ENCODE results near the gene CMKLR1. TPM values are rescaled to one million over a fixed set of nuclear protein-coding genes. Genes with fewer than 3 reads are reported as not detected.

CMKLR1 gene
- total RNA-seq, 1 donor from 2014 or later, result 10.6 TPM

DNA sequence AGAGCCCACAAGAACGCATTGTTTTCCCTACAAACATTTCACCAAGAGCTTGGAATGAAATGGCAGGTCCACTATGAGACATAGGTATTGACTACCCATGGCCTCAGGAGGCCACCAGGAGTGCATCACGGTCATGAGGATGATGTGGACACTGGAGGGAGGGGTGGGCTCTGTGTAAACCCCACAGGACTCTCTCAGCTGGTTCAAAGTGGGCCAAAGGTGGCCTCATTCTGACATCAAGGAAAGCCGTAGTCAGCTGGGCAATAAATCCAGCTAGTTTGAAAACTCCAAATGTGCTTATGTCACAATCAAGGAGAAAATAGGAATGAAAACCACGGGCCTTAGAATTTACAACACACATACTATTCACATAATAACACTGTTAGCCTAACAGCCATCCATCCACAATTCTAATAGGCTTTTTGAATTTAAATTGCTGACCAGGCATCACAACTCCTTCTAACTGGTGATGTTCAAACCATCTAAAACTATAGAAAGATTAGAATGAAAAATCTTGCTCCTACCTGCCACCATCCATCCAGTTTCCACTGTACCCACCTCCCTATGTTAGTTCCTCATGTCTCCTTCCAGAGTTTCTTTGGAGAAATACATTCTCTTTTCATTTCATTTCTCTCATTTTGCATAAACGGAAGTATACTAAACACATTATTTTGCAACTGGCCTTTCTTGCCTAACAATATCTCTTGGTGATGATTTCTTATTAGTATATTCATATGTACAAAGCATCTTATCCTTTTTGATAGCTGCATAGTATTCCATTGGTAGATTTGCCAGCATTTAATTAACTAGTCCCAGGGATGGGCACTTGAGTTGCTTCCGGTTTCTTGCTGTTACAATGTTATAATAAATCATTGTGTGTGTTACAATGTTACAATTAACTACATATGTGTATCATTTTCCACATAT is 21.5 kb downstream of the CMKLR1 start:
- DNase-seq (ENCODE audit: low read depth), result no peak

DNA sequence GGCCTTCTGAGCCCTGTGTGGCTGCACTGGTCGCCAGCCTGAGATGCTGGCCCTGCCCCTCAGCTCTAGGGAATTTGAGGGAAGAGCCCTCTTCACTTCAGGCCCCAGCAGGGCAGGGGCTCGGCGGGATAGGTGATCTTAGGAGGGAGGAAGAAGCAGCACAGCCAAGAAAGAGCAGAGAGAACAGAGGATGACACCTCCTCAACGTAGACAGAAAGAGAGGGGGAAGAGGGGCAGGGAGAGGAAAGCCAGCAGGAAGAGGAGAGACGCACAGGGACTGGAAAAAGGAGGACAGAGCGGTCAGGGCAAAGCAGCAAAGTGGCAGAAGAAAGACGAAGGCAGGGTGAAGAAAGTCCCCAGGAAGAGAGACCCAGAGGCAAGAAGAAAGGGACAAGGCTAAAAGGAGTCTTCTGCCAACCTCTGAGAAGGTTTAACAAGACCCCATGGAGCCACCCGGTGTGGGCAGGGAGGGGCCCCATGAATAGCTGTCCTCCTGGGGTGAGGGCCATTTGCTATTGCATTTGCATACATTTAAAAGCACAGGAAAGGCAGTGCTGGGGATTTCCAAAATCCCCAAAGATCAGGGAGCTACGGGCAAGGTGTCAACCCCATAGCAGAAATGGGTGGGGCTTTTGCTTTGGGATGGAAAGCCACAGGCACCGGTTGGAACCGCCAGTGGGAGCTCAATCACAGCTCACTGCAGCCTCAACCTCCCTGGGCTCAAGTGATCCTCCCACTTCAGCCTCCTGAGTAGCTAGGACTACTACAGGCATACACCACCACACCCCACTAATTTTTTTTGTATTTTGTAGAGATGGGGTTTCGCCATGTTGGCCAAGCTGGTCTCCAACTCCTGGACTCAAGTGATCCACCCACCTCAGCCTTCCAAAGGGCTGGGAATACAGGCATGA is 22.7 kb downstream of the CMKLR1 start:
- no peak for DNase-seq (ENCODE audit: low read depth)

DNA sequence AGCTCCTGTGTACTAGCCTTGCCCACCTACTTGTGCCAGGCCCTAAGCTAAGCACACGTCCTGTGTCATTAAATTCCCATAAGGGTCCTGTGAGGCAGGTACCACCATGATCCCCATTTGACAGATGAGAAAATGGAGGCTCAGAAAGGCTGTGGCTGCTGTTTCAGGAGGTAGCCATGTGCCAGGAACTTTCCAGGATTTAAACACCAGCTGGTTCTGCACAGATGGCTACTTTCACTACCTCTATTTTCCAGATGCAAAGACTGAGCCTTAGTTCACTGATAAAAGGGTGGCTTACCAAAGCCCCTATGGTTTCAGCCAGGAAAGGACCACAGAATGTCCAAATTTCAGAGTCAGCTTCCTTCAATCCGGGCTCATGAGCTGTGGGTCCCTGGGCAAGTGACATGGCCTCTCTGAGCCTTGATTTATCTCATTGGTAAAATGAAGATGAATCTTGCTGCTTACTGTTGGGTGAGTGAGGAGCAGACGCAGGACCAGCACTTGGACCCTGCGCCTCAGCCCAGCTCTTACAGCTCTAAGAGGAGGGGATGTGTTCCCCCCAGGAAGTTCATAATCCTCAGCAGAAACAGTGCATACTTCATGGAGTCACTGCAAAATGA is 23.5 kb downstream of the CMKLR1 start:
- DNase-seq (ENCODE audit: low read depth), result no peak

DNA sequence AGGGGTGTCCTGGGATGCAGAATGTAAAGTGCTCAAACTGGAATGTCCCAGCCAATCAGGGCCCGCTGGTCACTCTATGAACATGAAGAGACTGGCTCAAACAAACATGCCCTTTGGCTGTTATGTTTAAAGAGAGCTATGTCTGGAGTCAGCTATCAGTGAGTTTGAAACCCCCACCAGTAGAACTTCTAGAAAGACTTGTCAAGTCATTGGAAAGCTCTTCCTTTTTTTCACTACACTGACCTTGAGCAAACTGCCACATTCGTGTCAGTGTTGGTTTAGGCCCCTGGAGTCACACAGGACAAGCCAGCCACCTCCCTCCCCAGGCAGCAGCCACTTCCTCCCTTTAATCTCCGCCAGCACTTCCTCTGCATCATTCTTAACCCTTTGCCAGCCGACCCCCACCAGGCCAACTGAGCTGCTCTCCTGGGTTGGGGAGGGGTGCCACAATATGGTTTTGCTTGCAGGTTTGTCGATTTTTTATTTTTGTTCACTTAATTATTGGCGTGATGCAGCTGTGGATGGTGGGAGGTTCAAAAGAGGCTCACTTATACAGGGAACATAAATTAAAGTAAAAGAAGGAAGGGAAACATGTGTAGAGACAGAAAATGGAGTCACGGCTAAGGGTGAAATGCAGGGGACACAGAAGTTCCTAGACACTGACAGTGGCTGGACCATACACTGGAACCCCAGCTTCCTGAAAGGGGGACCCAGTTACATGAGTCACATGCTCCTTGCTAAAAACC is 25.3 kb downstream of the CMKLR1 start:
- no peak for DNase-seq (ENCODE audit: low read depth)

DNA sequence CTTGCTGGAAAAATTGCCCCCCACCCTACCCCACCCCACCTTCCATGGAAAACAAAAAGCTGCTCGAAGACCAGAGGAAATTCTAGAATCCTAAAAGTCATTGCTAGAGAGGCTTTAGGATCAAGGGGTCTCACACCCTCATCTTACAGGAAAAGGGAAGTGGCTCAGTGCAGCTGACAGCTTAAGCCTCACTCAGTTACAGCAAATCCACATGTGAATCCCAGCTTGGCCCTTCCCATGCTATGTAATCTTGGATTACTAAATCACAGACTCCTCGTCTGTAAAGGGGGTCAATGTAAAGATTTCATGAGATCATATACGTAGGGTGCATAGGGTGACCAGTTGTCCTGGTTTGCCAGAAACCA is 25.9 kb downstream of the CMKLR1 start:
- DNase-seq (ENCODE audit: low read depth), result no peak

DNA sequence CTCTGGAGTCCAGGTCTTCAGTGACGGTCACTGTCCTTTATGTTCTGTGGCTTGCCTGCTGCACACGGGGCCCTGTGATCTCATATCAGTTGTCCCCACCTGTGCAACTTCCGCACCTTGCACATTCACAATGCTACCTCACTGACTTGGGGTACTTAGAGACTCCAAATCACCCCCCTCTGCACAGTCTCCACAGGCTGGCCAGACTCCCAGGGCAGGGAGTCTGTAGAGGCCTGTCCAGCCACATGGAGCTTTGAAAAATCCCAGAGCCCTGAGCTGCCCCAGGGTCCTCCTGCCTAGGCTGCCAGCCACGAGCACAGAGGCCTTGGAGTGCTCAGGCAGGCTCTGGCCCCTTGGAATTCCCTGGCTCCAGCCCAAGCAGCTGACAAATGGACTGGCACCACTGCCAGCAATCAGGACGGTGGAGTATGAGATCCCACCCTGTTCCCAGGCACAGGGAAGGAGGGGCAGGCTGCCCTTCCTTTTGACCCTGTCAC is 26.4 kb downstream of the CMKLR1 start:
- peak; percentile 96 for DNase-seq (ENCODE audit: low read depth)

DNA sequence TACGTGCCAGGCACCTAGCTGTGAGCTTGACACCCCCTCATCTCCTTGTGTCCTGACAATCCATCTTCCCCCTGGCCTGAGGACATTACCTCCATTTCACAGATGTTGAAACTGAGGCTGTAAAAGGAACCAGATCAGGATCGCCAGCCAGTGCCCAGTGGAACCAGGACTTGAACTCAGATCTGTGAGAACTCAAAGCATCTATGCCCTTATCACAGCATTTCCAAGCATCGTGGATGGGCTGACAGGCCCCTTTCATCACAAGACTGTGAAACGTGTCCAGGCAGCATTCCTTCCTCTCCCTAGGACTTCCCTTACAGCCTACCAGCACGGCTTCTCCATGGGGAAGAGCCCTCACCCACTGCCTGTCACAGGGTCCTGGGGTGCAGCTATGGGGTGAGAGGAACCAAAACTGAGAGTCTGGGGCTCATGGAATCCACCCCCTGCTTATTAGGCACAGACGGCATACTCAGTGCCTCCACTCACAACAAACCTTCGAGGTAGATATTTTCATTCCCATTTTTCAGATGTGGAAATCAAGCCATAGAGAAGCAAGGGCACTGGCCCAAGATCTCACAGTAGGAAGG is 26.9 kb downstream of the CMKLR1 start:
- no peak for DNase-seq (ENCODE audit: low read depth)

DNA sequence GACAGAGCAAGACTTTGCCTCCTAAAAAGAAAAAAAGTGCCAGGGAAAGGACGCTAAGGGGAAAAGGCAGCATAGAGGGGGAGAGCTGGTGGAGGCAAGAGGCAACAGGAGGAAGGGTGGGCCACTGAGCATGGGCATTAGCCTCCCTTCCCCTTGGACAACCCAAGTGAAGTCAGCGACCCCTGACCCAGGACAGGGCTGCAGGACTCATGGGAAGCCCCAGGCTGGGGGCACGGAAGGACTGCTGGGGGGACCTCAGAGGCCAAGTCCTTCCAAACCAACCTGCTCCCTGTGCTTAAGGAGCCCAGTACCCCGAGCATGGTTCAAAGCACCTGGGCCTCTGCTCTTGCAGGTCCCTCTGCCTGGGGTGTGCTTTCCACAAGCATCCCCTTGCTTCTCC is 27.5 kb downstream of the CMKLR1 start:
- DNase-seq (ENCODE audit: low read depth), result no peak

DNA sequence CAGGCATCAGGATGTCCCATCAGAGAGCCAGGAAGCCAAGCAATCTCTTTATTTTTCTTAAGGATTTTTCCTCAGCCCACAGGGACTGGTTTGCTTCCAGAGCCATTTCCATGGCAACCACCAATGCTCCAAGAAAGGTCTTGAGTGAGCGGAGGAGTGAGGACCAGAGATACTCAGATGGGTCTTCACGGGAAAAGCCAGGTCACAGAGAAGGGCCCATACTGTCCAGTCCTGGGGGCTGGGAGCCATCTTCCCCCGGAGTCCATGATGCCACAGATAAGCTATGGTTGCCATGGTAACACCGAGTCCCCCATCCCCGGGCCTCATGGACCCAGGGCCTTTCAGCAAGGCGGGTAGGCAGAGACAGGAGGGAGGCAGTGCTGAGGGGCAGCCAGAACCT is 28.6 kb downstream of the CMKLR1 start:
- DNase-seq (ENCODE audit: low read depth), result no peak

DNA sequence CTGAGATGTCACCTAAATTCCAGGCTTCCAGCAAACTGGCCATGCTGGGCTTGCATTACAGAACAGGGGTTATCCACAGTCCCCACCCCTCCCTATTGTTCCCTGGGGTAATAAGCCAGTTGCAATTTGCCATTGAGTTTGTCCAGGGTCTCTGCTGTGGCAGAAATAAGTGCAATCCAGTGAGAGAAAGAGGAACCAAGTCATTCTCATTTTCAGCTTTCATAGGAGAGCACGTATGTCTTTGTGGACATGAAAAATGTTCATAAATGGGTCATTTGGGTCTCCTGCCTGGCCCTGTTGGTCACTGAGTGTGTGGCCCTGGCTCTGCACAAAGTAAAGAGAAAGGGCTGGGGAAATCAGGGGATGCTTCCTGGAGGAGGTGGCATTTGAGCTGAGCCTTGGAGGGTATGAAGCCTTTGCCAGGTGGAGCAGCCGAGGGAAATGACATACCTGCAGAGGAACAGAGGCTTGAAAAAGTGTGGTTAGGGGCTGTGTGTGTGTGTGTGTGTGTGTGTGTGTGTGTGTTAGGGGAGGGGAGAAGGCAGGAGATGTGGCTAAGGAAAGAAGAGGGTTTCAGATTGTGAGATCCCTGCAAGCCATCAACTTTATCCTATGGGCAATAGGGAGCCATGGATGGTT is 29.3 kb downstream of the CMKLR1 start:
- DNase-seq (ENCODE audit: low read depth), result no peak

DNA sequence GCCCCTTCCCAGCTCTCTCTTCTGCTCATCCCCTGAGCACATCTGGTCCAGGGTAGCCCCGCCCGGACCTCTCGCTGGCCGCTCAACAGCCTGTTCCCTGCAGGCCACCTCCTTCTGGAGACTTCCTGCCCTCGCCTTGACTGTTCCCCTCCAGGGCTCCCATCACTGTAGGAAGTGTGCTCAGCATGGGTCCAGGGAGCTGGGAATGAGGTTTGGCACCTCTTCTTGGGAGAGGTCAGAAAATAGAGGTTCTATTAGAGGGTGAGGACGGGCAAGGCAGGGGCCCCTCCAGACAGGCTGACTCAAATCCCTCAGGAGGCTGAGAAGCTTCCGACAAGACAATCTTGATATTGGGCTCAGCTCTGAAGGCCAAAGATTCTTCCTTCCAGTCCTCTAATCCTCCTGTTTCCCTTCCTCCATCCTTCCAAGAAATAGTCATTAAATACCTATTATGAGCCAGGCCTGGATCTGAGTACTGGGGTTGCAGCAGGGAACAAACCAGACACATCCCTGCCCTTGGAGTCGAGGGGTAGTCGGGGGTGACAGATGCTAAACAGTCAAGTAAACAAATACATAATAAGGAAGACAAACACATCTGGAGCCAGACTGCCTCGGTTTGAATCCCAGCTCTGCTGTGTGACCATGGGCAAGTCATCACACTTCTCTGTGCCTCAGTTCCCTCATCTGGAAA is 30.6 kb downstream of the CMKLR1 start:
- no peak for DNase-seq (ENCODE audit: low read depth)

DNA sequence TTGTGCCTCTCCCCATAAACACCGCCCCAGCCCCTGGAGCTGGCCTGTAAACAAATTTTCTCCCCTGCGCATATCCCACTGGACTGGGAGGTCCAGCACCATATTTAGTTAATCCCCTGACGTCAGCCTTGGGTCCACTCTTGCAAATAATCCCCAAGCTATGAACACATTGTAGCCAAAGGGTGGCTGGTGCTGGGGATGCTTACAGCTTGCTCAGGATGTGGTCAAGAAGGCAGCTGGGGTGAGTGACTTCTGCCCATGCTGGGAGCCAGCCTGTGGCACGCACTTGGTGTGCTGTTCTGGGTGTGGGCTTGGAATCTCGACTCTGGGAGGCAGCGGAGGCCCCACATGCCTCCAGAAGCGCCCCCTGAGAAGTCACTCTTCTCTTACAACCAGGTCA is 32.1 kb downstream of the CMKLR1 start:
- peak; percentile 99 for DNase-seq (ENCODE audit: low read depth)

DNA sequence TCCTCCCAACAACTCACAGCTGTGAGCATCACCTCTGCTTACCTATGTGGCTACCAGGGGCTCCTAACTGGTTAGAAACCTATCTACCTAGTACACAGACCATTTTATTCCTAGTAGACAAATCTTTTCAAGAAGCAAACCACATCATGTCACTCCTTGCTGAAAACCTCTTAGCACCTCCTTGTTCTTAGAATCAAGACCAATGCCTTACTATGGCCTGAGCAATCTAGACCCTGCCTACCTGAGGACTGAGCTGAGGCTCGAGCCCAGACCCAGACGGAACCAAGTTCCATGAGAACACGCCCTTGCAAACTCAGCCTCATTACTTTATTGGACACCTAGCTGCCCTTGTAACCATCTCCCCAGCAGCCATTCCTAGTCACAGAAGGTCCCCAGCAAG is 32.6 kb downstream of the CMKLR1 start:
- DNase-seq (ENCODE audit: low read depth), result no peak

DNA sequence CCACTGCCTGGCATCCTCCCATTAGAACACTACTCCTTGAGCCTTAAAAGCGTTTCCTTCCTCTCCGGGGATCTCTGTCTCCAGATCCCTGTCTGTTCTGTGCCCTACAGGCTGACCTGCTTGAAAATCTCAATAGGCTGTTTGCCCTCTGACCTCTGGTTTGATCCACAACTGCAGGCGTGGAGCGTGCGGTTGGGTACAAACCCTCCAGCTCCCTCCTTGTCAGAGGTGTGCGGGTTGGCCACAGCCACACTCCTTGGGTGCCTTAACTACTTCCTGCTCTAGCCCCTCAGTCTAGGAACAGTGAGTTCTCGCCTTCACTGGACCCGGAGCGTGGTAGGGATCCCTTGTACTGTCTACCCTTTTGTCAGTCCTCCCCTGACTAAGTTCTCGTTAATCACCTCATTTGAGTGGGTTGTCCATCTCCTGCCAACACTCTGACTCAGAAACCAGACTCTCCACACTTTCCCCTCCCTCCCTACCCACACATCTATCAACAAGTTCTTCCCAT is 33.1 kb downstream of the CMKLR1 start:
- peak; percentile 90 for DNase-seq (ENCODE audit: low read depth)

DNA sequence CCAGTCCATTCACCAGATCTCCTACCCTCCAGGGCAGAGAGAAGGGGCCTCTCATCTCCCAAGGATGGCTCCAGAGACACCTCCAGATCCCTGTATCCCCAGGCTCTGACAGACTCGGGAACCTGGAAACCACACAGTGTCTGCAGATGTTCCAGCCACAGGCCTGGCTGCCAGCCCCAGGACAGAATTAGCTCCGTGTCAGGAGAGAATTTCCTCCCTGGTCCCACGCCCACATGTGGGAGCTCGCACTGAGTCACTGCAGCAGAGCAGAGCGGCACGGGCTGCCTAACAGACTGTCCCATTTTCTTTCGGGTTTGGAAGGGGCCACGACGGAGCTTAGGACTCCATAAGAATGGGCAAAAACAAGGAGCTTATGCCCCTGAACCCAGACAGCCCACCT is 33.6 kb downstream of the CMKLR1 start:
- peak; percentile 97 for DNase-seq (ENCODE audit: low read depth)

DNA sequence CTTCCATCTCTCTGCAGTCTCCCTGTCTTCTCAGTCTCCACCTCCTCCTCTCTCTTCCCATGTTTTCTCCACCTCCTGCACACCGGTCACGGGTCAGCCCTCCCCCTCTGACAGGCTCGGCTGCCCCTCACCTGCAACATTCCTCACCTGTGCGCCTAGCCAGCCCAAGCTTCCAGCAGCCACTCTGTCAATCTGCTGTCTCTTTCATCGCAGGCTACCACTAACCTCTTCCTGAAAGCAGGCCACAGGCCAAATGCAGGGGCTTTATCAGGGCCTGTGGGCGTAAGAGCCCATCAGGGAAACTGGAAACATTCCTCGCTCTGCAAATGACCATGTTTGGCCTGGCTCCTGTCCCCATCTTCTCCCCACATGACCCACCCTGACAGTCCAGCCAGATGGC is 34.5 kb downstream of the CMKLR1 start:
- no peak for DNase-seq (ENCODE audit: low read depth)

DNA sequence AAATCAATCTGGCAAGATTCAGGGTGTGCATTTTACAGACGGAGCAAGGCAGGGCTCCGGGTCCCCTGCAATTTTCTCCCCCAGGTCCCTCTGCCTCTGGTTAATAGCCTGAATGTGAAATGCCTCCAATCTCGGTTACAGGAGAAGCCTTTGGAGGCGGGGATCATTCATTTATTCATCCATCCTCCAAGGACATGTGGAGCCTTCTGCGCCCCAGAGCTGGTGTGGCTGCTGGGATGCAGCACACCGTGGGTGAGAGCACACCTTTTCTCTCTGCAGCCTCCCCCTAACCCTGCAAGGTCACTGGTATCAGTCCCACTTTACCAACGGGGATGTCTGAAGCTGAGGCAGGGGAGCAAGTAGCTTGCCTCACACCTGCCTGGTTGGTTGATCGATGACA is 35.4 kb downstream of the CMKLR1 start:
- no peak for DNase-seq (ENCODE audit: low read depth)

DNA sequence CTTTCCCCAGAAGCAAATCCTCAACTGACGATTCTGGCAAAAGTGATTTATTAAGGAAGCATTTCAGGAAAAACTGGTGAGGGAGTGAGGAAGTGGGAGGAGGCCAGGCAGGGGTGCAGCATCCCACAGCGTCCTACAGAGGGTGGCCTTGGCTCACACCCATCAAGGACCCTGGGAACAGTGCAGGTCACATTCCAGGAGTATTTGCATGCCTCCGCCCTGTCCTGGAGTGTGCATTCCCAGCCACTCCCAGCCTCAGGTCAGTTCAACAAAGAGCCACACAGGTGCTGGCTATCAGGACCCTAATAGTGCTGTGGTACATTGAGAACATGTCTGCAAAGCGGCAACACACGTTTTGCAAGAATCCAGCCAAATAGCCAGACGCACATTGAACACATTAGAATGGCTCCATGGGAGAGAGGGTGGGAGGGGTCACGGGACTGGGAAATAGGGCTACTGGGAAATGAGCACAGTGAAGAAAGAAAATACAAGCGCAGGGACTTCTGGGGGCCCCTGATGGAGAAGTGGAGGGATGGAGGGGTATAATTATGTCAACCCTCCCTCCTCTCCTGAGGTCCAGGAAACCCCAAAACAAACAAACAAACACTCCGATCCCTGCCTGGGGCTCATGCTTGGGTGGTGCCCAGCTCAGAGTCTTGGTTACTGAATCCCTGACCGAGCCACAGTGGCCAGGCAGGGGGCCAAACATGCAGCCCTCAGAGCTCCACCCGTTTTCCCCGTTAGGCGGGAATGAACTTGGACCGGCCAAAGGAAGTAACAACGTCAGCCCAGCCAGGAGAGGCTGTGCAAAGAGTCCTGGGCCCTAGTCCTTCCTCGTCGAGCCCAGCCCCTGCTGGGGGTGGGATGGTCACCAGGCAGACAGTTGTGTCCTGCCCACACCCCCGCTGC is 36.5 kb downstream of the CMKLR1 start:
- DNase-seq (ENCODE audit: low read depth), result peak; percentile 91
